AG09319 (cell line): ENCODE measurements around the gene PLEKHD1.

Experiments
- DNase-seq: peaks from one replicate; pipeline ENCODE4 v3.0.0-alpha.2; 2010; ENCODE audit warnings: low read depth; ENCODE audit errors: extremely low read depth
- CTCF ChIP-seq: IDR thresholded peaks from 2 replicates; pipeline ENCODE4 v1.5.1; 2011; ENCODE audit warnings: low read depth, mild to moderate bottlenecking, inconsistent platforms, low read length, moderate library complexity

Gene PLEKHD1

GRCh38 chr14:69483765-69484443 lies 624 bp upstream of the PLEKHD1 start:
- no peak for TF ChIP-seq CTCF
- DNase-seq, result no peak

GRCh38 chr14:69485315-69485660 lies 760 bp downstream of the PLEKHD1 start:
- DNase-seq, result no peak
- no peak for TF ChIP-seq CTCF

GRCh38 chr14:69485701-69486100 lies 1.2 kb downstream of the PLEKHD1 start:
- no peak for DNase-seq
- TF ChIP-seq CTCF, result no peak

GRCh38 chr14:69487226-69487625 lies 2.7 kb downstream of the PLEKHD1 start:
- TF ChIP-seq CTCF, result no peak
- DNase-seq, result no peak

- TF ChIP-seq CTCF, result no peak
- no peak for DNase-seq
Observed at GRCh38 chr14:69487771-69488170, 3.2 kb downstream of the PLEKHD1 start.

GRCh38 chr14:69489495-69489894 lies 5.0 kb downstream of the PLEKHD1 start:
- no peak for TF ChIP-seq CTCF
- DNase-seq, result no peak

- no peak for TF ChIP-seq CTCF
Observed at GRCh38 chr14:69490219-69490918, 5.8 kb downstream of the PLEKHD1 start.

More at GRCh38 chr14:69490219-69490918, 5.8 kb downstream of the PLEKHD1 start:
- DNase-seq, result no peak
